B cell (primary cell): ENCODE results near the gene ROMO1. TPM values are rescaled to one million over a fixed set of nuclear protein-coding genes. Genes with fewer than 3 reads are reported as not detected.

Experiments used
- ATAC-seq: fragments of 200-7000 bp; cut with Tn5 transposase; one replicate; pipeline ENCODE4 v1.10.0; 2021; ENCODE audit warnings: low read depth, mild to moderate bottlenecking, moderate number of reproducible peaks, moderate library complexity
- CTCF ChIA-PET: fragments of 350-600 bp; sonication (Branson Sonifier 250); formaldehyde crosslinking; loops from one replicate; lab custom pipeline; 2021; ENCODE audit warnings: antibody characterized with exemption, inconsistent platforms; lab: Charles Lee
- POLR2A ChIA-PET: fragments of 350-600 bp; sonication (Branson Sonifier 250); formaldehyde crosslinking; loops from one replicate; lab custom pipeline; 2021; ENCODE audit warnings: antibody characterized with exemption; lab: Charles Lee
- DNase-seq: peaks from one replicate; pipeline ENCODE4 v3.0.0; 2013
- H2AFZ ChIP-seq: 2 replicates; pipeline ENCODE4 v1.6.1; 2012; ENCODE audit warnings: mild to moderate bottlenecking, low read depth, low read length; ENCODE audit not compliant: insufficient read depth, poor library complexity, severe bottlenecking
- H3K27ac ChIP-seq, 2 donors: 1 replicate in 1 of 2; 2 replicates in 1 of 2; pipeline ENCODE4 v1.5.1; 2012 to 2013; ENCODE audit warnings: low read length in 2 of 2, mild to moderate bottlenecking in 2 of 2, moderate library complexity in 1 of 2
- H3K27me3 ChIP-seq, 4 experiments: fragments of 200-600 bp in 1 of 4; sonication (generic) in 1 of 4; replicated peaks in 1 of 4; 1 replicate in 2 of 4; 2 replicates in 2 of 4; pipeline versions ENCODE4 v1.6.1 to v1.7.0; 2013 to 2016; ENCODE audit warnings: low read length in 3 of 4, mild to moderate bottlenecking in 2 of 4, mixed read lengths in 1 of 4, moderate library complexity in 1 of 4; ENCODE audit not compliant: insufficient read depth in 4 of 4, control insufficient read depth in 3 of 4; ENCODE audit errors: control extremely low read depth in 1 of 4
- H3K36me3 ChIP-seq, 2 experiments: replicated peaks in 1 of 2; 1 replicate in 1 of 2; 2 replicates in 1 of 2; pipeline versions ENCODE4 v1.6.1 to v1.7.1; 2013; ENCODE audit warnings: low read length in 1 of 2; ENCODE audit not compliant: insufficient read depth in 2 of 2, control insufficient read depth in 1 of 2; ENCODE audit errors: control extremely low read depth in 1 of 2, extremely low read depth in 1 of 2
- H3K4me1 ChIP-seq, 2 donors: fragments of 200-600 bp in 1 of 2; sonication (generic) in 1 of 2; 1 replicate in 1 of 2; 2 replicates in 1 of 2; pipeline versions ENCODE4 v1.5.1 to v1.6.1; 2013 to 2017; ENCODE audit warnings: low read length in 2 of 2; ENCODE audit not compliant: control insufficient read depth in 2 of 2, insufficient read depth in 2 of 2
- H3K4me2 ChIP-seq: replicated peaks from 2 replicates; pipeline ENCODE3; 2012; ENCODE audit warnings: mild to moderate bottlenecking, low read depth, low read length; ENCODE audit not compliant: poor library complexity, severe bottlenecking
- H3K4me3 ChIP-seq, 5 experiments: fragments of 200-600 bp in 1 of 5; sonication (generic) in 1 of 5; 1 replicate in 3 of 5; 2 replicates in 2 of 5; pipeline versions ENCODE4 v1.5.1 to v1.7.0; 2011 to 2016; ENCODE audit warnings: low read length in 4 of 5, mild to moderate bottlenecking in 4 of 5, low read depth in 2 of 5, control low read depth in 1 of 5, moderate library complexity in 1 of 5; ENCODE audit not compliant: insufficient read depth in 1 of 5; ENCODE audit errors: control extremely low read depth in 1 of 5, extremely low read depth in 1 of 5
- H3K79me2 ChIP-seq: fragments of 200-600 bp; sonication (generic); one replicate; pipeline ENCODE4 v1.6.0; 2016; ENCODE audit warnings: low read length; ENCODE audit not compliant: control insufficient read depth, insufficient read depth
- H3K9ac ChIP-seq: fragments of 200-600 bp; sonication (generic); 2 replicates; pipeline ENCODE4 v1.6.1; 2017; ENCODE audit warnings: mild to moderate bottlenecking, low read length, moderate library complexity
- H3K9me3 ChIP-seq, 3 donors: one replicate each; pipeline versions ENCODE4 v1.6.1 to v1.7.1; 2013; ENCODE audit warnings: low read length in 2 of 3; ENCODE audit not compliant: control insufficient read depth in 2 of 3, insufficient read depth in 1 of 3; ENCODE audit errors: control extremely low read depth in 1 of 3
- H4K20me1 ChIP-seq: 2 replicates; pipeline ENCODE4 v1.6.0; 2012; ENCODE audit warnings: mild to moderate bottlenecking, low read length; ENCODE audit not compliant: insufficient read depth, control insufficient read depth, poor library complexity, severe bottlenecking
- H3K27ac Mint-ChIP-seq: one replicate; pipeline ENCODE4 v1.8.0; 2021; ENCODE audit warnings: mixed read lengths
- H3K27me3 Mint-ChIP-seq: one replicate; pipeline ENCODE4 v1.8.0; 2021; ENCODE audit warnings: mixed read lengths
- H3K4me1 Mint-ChIP-seq: one replicate; pipeline ENCODE4 v1.8.0; 2021; ENCODE audit warnings: mixed read lengths
- H3K4me3 Mint-ChIP-seq: one replicate; pipeline ENCODE4 v1.8.0; 2021; ENCODE audit warnings: mixed read lengths
- H3K9me3 Mint-ChIP-seq: one replicate; pipeline ENCODE4 v1.8.0; 2022; ENCODE audit warnings: mixed read lengths; ENCODE audit not compliant: insufficient read depth
- EZH2 ChIP-seq: IDR thresholded peaks from 2 replicates; pipeline ENCODE4 v1.6.1; 2012; ENCODE audit warnings: borderline replicate concordance, low read depth, mild to moderate bottlenecking, moderate library complexity, low read length; ENCODE audit not compliant: insufficient read depth, poor library complexity, severe bottlenecking
- WGBS: methylation state at CpG from one replicate; pipeline ENCODE4 v1.1.5; 2013; ENCODE audit warnings: missing lambda C conversion rate; ENCODE audit not compliant: insufficient coverage; 5-methylcytosine and 5-hydroxymethylcytosine counted together
- intact Hi-C: fragments of 100-400 bp; cut with micrococcal nuclease; formaldehyde crosslinking; loops from one replicate; pipeline ENCODE4 v1.10.0; 2022
- polyA plus RNA-seq: library from polyadenylated mRNA; depleted of rRNA; stranded (reverse); fragments of >200 nt; gene quantifications from 2 replicates; pipeline ENCODE4 v1.2.3, GENCODE V29; 2012
- total RNA-seq, 2 donors: library from RNA; stranded (reverse); fragments of 120-200 nt in 1 of 2; gene quantifications; 1 replicate in 1 of 2; 2 replicates in 1 of 2; pipeline versions ENCODE4 v1.2.3 to v1.2.4, GENCODE V29; 2013 to 2022
- TF ChIP-seq, protein P1 (sequence below): fragments of 200-600 bp; IDR thresholded peaks from one replicate; pipeline ENCODE4 v1.8.0; 2022; ENCODE audit warnings: antibody characterized with exemption, mild to moderate bottlenecking

Gene ROMO1
- total and polyA plus RNA-seq, 2 donors (not counting 1 experiment from before 2014, with no cell fraction given): 38.1 to 145 TPM

DNA sequence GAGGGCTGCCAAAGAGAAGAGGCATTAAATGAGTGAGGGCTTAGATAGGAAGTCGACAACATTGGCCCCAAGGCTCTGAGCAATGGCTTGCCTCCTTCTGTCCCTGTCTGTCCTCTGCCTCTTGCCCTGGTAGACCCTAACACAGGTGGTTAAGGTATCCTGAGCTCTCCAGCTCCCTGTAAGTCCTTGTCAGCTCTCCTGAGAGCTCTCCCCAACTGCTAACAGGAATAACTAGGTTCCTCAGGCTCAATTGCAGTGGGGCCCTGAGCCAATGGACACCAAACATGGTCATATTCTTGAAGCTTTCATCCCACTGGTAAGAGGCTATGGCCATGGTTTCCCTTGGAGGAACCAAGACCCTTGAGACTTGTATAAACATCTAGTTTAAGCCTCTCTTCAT, 29.5 kb upstream of the ROMO1 start:
- no peak overlapping the region for H3K4me2 ChIP-seq
- no peak overlapping the region for H2AFZ ChIP-seq
- H3K27ac ChIP-seq: no peak overlapping the region
- no peaks in the 10 kb centered on the region for H4K20me1 ChIP-seq
- no peak for TF ChIP-seq EZH2
- no peak for DNase-seq
- no peak overlapping the region for H3K9ac ChIP-seq
- Mint-ChIP-seq H3K27me3 (no peaks in the 10 kb centered on the region), H3K4me3 (no peak overlapping the region), H3K27ac (no peak overlapping the region), H3K9me3 (no peaks in the 10 kb centered on the region), H3K4me1 (peaks cover 4% of the 10 kb centered on the region)
- WGBS: 100% methylated on average over 1 of the region's 1 CpG
- peaks cover 2 to 46% of the 10 kb centered on the region in 2 experiments for H3K36me3 ChIP-seq
- H3K9me3 ChIP-seq: no peaks in the 10 kb centered on the region
- no peaks in the 10 kb centered on the region for H3K27me3 ChIP-seq
- H3K4me1 ChIP-seq: peaks cover 0 to 4% of the 10 kb centered on the region in 2 donors
- POLR2A ChIA-PET: no interaction called here
- CTCF ChIA-PET: interaction anchor here (0.8 to 1.6 kb wide), 4 partner anchors 20 to 206 kb away, joined by 3 read pairs; partner anchors contain the start of gene RBM39
- intact Hi-C loops: no loop called here
- peaks cover 2% of the 10 kb centered on the region for H3K79me2 ChIP-seq
- H3K4me3 ChIP-seq: no peak overlapping the region
- no peak for ATAC-seq

DNA sequence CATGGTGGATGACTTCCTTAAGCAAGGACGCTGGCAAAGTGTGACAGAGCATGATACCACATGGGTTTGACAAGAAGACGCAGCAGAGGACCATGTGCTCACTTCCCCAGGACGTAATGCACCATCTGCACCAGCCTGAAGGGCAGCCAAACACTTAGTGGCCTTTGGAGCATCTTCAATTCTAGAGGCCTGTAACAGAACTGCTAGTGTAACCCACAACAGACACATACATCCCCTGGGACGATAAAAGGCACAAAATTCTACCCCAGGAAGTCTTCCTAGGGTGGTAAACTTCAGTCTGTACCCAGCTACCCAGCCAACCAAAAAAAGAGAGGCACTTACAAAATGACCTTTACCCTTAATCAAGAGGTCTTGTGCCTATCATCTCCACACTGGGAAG, 25.3 kb upstream of the ROMO1 start:
- H3K36me3 ChIP-seq: peaks cover 2 to 42% of the 10 kb centered on the region in 2 experiments
- H3K4me1 ChIP-seq: no peaks in the 10 kb centered on the region
- no peak overlapping the region for H3K27ac Mint-ChIP-seq
- H3K27me3 Mint-ChIP-seq: no peaks in the 10 kb centered on the region
- H3K9ac ChIP-seq: no peak overlapping the region
- ChIA-PET CTCF (no interaction called here), POLR2A (no interaction called here)
- intact Hi-C loops: no loop called here
- ATAC-seq (no peak), DNase-seq (no peak)
- peaks cover 3% of the 10 kb centered on the region for H3K79me2 ChIP-seq
- WGBS: 65% methylated on average over 3 of the region's 4 CpGs
- no peaks in the 10 kb centered on the region for H4K20me1 ChIP-seq
- no peak overlapping the region for H2AFZ ChIP-seq
- no peak overlapping the region for H3K27ac ChIP-seq
- no peak overlapping the region for H3K4me2 ChIP-seq
- no peaks in the 10 kb centered on the region for H3K9me3 ChIP-seq
- H3K4me3 ChIP-seq: no peak overlapping the region
- H3K4me3 Mint-ChIP-seq: no peak overlapping the region
- no peaks in the 10 kb centered on the region for H3K9me3 Mint-ChIP-seq
- TF ChIP-seq, protein P1, sequence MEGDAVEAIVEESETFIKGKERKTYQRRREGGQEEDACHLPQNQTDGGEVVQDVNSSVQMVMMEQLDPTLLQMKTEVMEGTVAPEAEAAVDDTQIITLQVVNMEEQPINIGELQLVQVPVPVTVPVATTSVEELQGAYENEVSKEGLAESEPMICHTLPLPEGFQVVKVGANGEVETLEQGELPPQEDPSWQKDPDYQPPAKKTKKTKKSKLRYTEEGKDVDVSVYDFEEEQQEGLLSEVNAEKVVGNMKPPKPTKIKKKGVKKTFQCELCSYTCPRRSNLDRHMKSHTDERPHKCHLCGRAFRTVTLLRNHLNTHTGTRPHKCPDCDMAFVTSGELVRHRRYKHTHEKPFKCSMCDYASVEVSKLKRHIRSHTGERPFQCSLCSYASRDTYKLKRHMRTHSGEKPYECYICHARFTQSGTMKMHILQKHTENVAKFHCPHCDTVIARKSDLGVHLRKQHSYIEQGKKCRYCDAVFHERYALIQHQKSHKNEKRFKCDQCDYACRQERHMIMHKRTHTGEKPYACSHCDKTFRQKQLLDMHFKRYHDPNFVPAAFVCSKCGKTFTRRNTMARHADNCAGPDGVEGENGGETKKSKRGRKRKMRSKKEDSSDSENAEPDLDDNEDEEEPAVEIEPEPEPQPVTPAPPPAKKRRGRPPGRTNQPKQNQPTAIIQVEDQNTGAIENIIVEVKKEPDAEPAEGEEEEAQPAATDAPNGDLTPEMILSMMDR: no peak
- no peak for TF ChIP-seq EZH2
- H3K27me3 ChIP-seq: no peaks in the 10 kb centered on the region
- peaks cover under 1% of the 10 kb centered on the region for H3K4me1 Mint-ChIP-seq
